HL-60/S4 treated with phorbol 12-myristate 13-acetate at 8.2 ng/mL for 4 days and 3 days (cell line): Measurements from ENCODE around the gene CACNA1G.

ENCODE experiments used
- in situ Hi-C: fragments of 300-500 bp; cut with MboI; formaldehyde crosslinking; loops from 2 replicates; pipeline ENCODE4 v1.15.0; 2022; ENCODE audit warnings: low sequenced_read_pairs

Gene CACNA1G

GRCh38 chr17:50585346-50585745 is 24.8 kb downstream of the CACNA1G start:
- in situ Hi-C loops = no loop called here

- in situ Hi-C loops = no loop called here
Measured at GRCh38 chr17:50585891-50586290, 25.4 kb downstream of the CACNA1G start.

- in situ Hi-C loops = no loop called here
Measured at GRCh38 chr17:50586421-50587247, 26.1 kb downstream of the CACNA1G start.

- in situ Hi-C loops = no loop called here
Measured at GRCh38 chr17:50587571-50587970, 27.1 kb downstream of the CACNA1G start.

GRCh38 chr17:50588391-50589049 is 28.0 kb downstream of the CACNA1G start:
- in situ Hi-C loops = no loop called here

- in situ Hi-C loops = no loop called here
Measured at GRCh38 chr17:50589095-50589705, 28.7 kb downstream of the CACNA1G start.

GRCh38 chr17:50590946-50591737 is 30.6 kb downstream of the CACNA1G start:
- in situ Hi-C loops = no loop called here

- in situ Hi-C loops = no loop called here
Measured at GRCh38 chr17:50593321-50593720, 32.8 kb downstream of the CACNA1G start.

- in situ Hi-C loops = no loop called here
Measured at GRCh38 chr17:50594128-50594823, 33.8 kb downstream of the CACNA1G start.

- in situ Hi-C loops = no loop called here
Measured at GRCh38 chr17:50594892-50595291, 34.4 kb downstream of the CACNA1G start.

- in situ Hi-C loops = no loop called here
Measured at GRCh38 chr17:50596191-50597037, 35.9 kb downstream of the CACNA1G start.

GRCh38 chr17:50598487-50598886 is 38.0 kb downstream of the CACNA1G start:
- in situ Hi-C loops = no loop called here

GRCh38 chr17:50599606-50600005 is 39.1 kb downstream of the CACNA1G start:
- in situ Hi-C loops = no loop called here

GRCh38 chr17:50601823-50602375 is 41.4 kb downstream of the CACNA1G start:
- in situ Hi-C loops = no loop called here

- in situ Hi-C loops = no loop called here
Measured at GRCh38 chr17:50602836-50603235, 42.3 kb downstream of the CACNA1G start.

- in situ Hi-C loops = no loop called here
Measured at GRCh38 chr17:50603340-50603739, 42.8 kb downstream of the CACNA1G start.

- in situ Hi-C loops = no loop called here
Measured at GRCh38 chr17:50604513-50604912, 44.0 kb downstream of the CACNA1G start.

- in situ Hi-C loops = no loop called here
Measured at GRCh38 chr17:50605429-50605828, 44.9 kb downstream of the CACNA1G start.

- in situ Hi-C loops = no loop called here
Measured at GRCh38 chr17:50607522-50608175, 47.1 kb downstream of the CACNA1G start.
